Activated CD8-positive, alpha-beta memory T cell treated with anti-CD3 and anti-CD28 coated beads, Interleukin-2, amount 50 U/mL, for 48 hours (primary cell): Measurements from ENCODE around the gene RTKN2.
"Not testable (repeated sequence)": the region's sequence is repeated elsewhere in the genome, so short reads cannot be mapped to it uniquely, and the experiment has no call there.

Experiments used
- DNase-seq: peaks from one replicate; pipeline ENCODE4 v3.0.0-alpha.2; 2020

The RTKN2 gene

DNA sequence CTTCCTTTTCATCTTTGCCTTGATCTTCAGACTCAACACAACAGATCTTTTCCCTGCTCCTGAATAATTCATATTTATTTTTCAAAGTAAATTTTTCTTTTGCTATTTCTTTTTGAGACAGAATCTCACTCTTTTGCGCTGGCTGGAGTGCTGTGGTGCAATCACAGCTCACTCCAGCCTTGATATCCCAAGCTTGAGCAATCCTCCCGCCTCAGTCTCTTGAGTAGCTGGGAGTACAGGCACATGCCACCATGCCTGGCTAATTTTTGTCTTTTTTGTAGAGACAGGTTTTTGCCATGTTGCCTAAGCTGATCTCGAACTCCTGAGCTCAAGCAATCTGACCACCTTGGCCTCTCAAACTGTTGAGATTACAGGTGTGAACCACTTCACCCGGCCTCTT lies 9.2 kb downstream of the RTKN2 start:
- DNase-seq = no peak

DNA sequence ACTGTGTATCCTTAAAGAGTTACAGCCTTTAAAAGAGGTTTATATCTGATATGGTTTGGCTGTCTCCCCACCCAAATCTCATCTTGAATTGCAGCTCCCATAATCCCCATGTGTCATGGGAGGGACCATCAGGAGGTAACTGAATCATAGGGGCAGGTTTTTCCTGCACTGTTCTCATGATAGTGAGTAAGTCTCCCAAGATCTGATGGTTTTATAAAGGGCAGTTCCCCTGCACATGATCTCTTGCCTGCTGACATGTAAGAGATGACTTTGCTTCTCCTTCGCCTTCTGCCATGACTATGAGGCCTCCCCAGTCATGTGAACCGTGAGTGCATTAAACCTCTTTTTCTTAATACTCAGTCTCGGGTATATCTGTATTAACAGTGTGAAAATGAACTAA lies 9.7 kb downstream of the RTKN2 start:
- DNase-seq = no peak

- no peak for DNase-seq
Observed at GRCh38 chr10:62253704-62254103, 14.9 kb downstream of the RTKN2 start.

DNA sequence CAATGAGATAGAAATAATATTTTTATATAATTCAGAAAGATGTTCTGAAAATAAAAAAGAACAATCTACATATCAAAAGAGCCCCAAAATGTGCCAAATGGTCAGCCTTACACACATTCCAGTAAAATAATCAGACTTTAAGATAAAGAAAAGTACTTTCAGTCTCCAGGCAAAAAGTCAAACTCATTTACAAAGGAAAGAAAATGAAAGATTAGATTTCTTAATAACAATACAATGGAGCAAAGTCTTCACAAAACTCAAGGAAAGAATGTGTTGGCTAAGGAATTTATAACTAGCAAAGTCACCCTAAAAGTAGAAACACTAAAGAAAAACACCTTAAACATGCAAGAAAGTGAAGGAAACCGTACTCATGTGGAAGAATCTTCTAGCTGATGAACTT lies 16.6 kb downstream of the RTKN2 start:
- no peak for DNase-seq

- DNase-seq = no peak
Observed at GRCh38 chr10:62250594-62251198, 17.9 kb downstream of the RTKN2 start.

DNA sequence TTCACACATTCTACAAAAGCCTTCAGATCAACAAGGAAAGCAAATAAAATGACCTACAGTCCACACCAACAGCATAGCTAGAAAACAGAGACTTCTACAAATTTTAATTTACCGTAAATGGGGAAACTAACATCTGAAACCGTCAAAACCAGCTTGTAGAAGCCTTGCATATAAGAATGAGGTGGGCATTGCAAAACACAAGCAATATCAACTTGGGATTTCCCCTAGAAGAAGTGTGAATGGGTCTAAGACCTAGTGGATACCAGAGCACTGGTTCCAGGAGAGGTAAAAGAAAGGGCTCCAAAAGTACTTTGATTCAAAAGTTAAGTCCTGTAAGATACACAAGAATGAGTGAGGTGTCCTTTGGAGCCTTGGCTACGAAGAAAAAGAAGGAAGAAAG lies 18.7 kb downstream of the RTKN2 start:
- DNase-seq = no peak

DNA sequence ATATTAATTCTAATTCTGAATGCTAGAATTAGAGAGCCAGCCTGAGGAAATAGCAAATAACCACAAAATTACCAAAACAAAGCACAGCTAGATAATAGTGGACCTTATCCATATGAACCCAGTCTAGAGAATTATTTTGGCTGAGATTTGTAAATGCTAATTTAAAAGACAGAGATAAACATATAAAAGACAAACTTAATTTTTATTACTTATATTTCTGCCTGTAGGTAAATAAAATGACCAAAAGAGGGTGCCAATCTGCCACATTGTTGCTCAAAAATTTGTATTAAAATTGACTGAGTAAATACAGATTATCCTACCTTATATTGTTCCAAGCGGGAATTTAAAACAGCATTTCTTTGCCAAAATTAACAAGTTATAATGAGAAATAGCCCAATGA lies 20.2 kb downstream of the RTKN2 start:
- DNase-seq = no peak

DNA sequence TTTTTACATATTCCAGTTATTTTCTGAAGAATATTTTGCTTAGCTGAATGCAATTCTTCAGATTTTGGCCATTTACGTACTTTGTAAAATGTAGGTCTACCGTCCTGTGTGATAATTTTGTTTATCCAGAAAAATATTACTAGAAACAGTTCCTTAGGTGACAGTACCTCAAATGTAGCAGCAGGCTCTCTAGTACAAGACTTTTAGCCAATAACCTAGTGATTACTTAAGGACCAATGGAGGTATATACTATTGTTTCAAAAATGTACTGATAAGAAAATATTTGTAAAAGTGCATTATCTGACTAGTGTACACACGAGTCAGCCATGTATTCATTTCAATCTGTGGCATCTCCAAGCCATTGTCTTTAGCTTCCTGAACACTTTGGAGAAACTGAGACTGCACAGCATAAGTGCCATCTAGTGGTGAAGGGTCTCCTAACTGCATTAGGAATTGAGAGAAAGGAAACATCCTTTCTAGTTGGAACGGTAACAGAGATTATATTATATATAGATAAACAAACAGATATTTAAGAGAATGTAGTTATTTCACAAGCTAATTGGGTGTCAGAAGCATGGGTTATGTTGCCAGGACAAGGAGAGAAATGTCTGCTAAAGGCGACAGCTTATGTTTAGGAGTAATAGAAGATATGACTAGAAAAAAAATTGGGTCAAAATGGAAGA lies 23.7 kb downstream of the RTKN2 start:
- no peak for DNase-seq

- no peak for DNase-seq
Observed at GRCh38 chr10:62244088-62244487, 24.6 kb downstream of the RTKN2 start.

GRCh38 chr10:62243647-62243997 lies 25.0 kb downstream of the RTKN2 start:
- no peak for DNase-seq

- not testable (repeated sequence) for DNase-seq
Observed at GRCh38 chr10:62242965-62243646, 25.5 kb downstream of the RTKN2 start.

- not testable (repeated sequence) for DNase-seq
Observed at GRCh38 chr10:62241521-62241920, 27.1 kb downstream of the RTKN2 start.

DNA sequence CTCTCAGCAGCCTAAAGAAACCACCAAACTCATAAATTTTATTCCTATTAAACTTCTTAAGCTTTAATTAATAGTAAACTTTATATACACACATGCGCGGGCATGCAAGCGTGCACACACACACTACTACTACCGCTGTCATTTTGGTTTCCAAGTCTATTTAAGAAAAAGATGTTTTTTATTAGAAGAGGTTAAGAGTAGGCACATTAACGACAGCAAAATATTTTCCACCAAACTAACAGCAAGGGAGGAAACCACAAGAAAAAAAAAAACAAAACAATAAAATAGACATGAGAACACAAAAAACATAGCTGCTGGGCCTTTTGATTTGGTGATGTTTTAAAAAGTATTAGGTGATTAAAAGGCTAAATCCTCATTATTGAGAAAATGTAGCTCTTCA lies 28.6 kb downstream of the RTKN2 start:
- DNase-seq = no peak

DNA sequence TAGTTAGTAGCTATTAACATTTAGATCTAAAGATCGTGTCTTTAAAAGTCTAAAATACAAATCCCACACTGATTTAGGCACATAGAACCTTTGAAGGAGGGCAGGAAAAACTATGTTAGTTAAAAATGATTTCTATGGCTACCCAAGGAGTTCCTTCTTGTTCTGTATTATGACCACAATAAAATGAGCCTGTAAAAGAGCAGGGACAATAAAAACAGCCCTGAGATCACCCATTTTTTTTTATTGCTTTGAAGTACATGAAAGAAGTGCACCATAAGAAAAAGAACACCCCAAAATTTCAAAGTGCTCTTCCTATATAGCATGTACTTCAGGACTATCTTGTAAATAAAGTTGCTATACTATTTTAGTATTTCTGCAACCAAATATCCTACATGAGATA lies 29.8 kb downstream of the RTKN2 start:
- no peak for DNase-seq

DNA sequence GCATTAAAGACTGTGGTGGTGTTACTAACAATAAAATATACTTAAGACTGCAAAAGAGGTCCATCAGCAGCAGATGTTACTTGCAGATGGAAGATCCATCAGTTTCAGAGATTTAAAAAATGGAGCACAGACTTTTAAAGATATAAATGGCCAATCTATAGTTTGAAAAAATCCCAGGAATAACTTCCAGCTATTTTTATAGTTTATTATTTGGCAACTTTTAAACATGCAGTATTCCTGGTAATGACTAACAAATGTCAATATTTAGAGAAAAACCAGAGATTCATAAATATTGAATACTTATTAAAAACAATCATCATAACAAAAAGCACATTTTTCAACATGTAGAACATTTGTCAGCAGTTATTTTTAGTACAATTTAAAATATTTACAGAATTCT lies 30.7 kb downstream of the RTKN2 start:
- no peak for DNase-seq

DNA sequence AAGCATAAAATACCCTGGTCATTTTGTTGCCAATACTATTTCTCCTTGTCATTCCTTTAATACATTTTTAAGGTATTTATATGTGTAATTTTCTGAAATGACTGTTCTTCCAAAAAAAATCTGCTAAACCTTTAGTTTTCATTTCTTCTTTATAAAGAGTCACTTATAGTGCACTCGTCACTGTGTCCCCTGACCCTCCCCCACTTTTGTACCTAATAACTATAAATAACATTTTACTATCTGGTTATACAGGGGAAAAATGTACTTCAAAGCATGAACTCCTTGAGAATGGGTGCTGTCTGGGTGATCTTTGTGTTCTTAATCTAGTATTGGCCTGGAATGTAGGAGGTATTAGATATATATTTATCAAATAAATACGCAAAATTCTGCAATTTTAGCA lies 31.1 kb downstream of the RTKN2 start:
- no peak for DNase-seq

DNA sequence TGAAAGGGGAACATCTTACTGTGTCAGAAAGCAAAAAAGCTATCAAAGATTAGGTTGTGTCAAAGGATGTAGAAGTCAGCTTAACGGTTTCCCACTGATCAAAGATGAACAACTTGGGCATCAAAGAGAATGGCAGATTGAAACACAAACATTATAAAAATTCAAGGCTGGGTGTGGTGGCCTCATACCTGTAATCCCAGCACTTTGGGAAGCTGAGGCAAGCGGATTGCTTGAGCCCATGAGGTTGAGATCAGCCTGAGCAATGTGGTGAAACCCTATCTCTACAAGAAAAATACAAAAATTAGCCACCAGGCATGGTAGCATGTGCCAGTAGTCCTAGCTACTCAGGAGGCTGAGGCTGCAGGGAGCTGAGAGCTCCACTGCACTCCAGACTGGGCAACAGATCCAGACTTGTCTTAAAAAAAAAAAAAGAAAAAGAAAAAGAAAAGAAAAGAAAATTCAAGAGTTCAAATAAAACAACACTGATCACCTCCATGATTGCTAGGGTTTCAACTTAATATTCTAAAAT lies 34.5 kb downstream of the RTKN2 start:
- DNase-seq = no peak

GRCh38 chr10:62233356-62234076 lies 35.1 kb downstream of the RTKN2 start:
- DNase-seq = no peak

DNA sequence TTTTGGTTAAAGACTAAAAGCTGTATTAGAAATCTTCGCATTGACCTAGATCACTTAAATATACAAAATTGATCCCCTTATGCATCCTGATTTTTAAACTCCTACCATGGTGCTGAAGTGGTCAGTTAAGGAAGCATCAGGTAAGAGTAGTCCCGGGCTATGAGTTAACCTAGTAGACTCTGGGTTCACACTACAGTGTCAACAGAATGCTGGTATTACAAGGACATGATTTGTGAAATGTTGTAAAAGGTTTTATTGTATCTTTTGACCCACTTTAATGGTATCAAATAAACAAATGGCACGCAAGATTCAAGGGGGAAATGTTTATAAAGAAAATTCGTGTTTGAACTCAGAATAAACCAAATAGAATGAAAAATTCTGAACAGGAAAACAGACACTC lies 36.8 kb downstream of the RTKN2 start:
- DNase-seq = no peak

DNA sequence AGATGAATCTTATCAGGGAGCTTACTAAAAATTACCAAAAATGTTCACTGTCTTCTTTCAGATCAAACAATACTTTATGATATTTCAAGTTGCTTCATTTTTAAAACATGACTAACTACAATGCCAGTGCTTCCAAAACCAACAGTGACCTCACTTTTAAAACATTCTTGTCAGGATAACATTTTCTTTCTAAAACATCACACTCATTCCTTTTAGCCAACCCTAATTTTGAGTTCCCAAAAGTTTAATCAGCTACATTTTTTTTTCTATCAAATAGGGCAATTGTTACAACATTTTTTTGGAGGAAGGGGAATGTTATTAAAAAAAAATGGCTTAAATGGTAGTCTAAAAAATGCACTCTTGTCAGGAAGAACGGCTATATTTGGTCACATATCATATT lies 37.3 kb downstream of the RTKN2 start:
- no peak for DNase-seq

DNA sequence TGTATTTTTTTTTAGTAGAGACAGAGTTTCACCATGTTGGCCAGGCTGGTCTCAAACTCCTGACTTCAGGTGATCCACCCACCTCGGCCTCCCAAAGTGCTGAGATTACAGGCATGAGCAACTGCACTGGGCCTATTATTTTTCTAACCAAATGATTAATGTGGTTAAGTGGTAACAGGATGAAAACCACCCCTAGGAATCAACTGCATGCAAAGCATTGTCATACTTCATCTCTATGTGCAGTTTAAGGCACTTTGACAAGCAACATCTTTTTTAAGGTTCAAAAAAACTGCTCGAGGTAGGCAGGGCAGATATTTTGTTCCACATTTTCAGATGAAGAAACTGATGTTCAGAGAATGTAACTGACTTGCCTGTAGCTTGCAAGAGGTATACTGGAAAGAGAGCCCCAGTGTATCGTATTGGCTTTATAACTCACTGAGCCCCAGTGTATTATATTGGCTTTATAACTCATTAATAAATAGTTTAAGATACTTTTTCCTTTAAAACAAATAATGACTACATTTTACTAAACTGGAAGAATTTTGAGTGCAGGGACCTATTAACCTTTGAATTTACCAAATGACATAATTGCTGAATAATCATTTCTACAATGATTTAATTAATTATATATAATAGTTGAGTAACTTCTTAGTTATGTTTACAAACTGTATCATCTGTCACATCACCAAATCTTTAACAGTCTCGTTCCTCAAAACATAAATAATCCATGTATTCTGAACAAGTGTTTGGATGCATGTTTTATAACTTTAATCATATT lies 38.1 kb downstream of the RTKN2 start:
- DNase-seq = no peak

DNA sequence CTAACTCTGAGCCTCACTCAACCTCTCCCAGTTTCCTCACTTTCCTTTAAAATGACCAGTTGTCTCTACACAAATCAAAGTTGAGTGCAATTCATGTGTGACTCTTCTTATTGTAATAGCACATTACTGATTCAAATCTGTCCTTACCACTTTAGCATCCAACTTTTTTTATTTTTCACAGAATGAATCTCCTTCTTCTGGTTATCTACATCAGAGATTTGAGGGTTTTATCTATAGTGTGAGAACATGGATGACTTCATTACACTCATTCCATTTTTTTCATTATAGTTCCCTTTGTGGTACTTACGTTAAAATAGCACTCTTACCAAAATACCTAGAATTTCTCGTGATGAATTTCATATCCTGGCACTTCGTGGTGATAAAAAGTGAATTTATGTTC lies 43.3 kb downstream of the RTKN2 start:
- DNase-seq = no peak

DNA sequence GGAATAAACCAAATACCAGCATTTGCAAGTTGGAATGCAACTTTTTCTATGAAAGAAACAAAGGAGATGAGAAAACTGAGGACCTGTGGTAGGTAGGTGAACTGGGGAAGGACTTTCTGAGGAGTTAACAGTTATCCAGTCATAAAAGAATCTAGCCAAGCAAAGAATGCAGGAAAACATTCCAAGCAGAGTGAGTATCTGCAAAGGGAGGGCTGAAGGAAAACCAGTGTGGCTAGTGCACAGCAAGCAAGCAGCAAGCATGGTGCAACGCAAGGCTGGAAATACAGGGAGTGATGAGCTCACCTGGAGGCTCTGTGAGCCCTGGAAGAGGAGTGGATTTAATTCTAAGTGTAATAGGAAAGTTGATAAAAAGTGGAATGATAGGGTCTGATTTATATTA lies 44.0 kb downstream of the RTKN2 start:
- no peak for DNase-seq
